Tongue (tissue), 2 donors: ENCODE measurements around the gene SMARCA2. TPM values are rescaled to one million over a fixed set of nuclear protein-coding genes. Genes with fewer than 3 reads are reported as not detected.

Experiments
- DNase-seq: peaks from one replicate; pipeline ENCODE4 v3.0.0-alpha.2; 2015
- total RNA-seq: library from RNA; depleted of rRNA; stranded (reverse); fragments of >200 nt; gene quantifications from one replicate; pipeline ENCODE4 v1.2.3, GENCODE V29; 2014

The SMARCA2 gene
- total RNA-seq, 1 donor from 2014 or later = 176 TPM

DNA sequence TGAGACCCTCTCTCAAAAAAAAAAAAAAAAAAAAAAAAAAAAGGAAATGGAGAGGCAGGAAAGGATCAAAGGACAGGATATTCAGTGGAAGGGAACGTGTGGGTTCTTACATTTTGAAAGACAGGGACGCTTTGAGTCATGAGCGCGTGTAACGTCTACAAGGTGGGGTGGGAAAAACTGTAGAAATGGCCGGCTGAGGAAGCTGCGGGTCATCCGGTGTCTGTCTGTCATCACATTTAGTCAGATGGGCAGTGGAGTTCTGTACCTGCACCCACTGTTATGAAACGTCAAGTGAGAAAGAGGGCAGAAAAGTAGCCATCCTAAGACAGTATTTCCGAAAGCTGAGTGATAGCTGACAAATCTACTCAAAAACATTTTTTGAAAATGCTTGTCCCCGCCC lies 159.8 kb downstream of the SMARCA2 start:
- no peak for DNase-seq

DNA sequence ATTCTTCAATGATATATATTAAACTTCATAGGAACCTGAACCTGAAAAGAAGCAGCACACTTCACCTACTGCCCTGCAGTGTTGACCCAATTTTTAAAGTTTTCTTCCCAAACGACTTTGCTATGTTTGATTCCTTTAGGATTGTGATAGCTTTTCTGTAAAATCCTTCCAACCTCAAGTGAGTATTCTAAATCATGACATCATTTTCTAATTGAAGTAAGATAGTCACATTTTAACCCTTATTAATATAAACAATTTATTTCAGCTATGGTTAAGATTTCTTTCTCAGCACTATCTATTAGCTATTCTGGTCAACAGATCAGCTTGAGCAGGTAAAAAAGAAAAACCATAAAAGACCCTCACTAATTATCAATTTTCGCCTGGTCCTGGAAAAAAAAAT lies 162.0 kb downstream of the SMARCA2 start:
- no peak for DNase-seq

DNA sequence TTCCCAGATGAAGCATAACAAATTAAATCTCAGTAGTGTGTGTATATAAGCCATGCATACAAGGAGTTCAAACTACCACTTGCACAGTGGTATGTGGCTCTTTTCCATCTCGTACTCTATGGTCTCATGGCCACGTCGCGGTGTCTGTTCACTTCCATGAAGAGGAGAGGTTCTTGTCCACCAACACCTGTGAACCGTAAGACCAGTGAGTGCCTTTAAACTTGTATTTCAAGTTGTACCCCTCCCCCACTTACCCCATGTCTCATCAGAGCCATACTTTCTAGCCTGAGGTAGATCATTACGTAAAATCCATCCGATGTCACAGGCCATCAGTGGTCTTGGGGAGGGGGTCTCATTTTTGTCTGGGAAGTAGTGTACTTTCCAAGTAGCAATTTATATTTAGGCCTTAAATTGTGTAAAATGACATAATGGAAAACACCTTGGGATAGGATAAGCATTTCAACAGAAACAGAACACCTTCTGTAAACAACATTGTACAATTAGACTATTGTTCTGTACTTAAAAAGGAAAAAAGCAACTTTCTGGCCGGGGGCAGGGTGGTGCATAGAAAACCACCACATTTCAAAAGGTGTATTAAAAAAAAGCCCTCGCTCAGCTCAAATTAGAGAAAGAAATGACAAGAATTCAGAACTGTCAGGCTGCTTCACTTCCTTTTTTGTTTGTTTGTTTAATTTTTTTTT lies 163.0 kb downstream of the SMARCA2 start:
- peak; percentile 45 for DNase-seq

DNA sequence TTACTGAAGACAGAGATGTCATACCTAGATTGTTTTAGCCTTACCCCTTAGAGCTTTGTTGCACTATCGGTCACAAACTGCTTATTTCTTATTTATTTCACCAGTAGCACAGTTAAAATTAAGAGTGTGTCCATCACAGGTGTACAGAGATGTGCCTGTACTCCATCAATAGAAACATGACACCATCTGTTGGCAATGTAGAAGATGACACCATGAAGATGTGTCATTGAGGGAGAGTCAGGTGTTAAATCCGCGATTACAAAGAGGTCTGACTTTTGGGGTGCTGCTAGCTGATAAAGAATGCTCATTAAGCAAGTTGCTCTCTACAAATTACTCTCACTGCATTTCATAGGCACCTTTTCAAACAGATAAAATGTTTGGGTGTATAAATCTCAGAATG lies 164.4 kb downstream of the SMARCA2 start:
- no peak for DNase-seq

DNA sequence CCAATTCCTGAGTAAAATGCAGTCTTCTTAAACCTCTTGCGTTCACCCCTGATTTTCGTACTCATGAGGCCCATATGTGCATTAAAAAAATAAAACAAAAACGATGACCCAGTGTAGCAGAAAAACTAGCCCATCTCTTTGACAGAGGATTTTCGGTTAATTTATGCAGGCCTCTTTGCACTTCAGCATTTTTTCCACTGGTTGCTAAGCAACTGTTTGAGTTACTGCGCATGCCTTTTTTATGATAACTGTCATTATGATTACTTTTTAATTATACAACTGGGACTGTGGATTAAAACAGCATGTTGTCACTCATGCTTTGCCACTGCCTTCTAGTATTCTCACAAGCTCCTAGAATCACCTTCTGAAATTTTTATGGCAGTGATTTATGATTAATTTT lies 165.0 kb downstream of the SMARCA2 start:
- no peak for DNase-seq

DNA sequence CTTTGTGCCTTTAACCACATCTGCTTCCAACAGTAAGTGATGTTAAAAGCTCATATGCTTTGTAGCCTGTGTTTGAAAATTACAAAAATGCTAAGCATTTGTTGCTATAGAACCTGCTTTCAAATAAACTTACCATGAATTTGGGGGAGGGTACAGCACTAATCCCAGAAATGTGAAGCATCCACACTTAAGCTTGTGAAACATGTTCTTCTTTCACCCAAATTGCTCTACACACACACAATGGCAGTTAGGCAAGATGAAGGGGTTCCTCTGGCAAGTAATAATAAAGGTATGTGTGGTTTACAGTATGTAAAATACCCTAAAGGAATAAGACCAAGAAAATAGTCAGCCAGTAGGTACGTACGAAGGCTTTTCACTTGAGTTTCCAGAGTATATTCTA lies 165.6 kb downstream of the SMARCA2 start:
- no peak for DNase-seq

DNA sequence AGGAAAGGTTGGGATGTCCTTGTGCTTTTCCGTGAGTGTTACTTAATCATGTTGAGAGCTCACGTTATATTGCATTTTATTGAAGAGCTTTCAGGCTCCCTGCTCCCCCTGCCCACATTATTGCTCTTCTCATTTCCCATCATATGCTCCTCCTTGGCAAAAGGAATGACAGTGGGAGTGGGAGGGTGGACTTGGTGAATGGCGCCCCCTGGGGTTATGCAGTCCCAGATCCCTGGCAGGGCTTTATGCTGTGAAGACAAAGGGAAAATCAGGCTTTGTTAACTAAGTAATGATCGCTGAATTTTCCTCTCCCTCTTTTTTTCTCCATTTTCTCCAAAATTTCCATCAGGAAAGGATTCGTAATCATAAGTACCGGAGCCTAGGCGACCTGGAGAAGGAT lies 166.6 kb downstream of the SMARCA2 start:
- DNase-seq = no peak

DNA sequence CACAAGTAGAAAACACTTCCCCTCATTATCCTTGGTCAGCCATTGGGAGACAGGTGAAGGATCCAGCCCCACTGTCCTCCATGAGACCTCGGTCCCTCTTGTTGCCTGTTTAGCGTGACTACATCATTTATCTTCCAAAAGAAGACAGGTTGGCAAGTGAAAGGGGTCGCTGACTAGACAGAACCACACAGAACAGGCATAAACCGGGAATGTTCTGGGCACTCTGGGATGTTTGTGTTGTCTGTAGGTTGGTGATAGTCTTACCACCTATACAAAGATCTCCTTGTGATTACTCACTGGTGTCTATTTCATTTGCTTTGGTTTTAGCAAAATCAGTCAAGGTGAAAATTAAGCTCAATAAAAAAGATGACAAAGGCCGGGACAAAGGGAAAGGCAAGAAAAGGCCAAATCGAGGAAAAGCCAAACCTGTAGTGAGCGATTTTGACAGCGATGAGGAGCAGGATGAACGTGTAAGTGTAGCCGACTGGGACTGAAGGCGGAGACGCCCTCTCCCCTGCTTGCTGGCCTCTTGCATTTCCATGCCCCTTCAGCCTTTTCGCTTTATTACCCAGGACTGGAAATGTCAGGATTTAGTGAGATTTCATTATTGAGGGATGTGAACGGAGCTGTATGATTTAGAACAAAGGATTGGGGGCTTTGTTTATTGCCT lies 175.9 kb downstream of the SMARCA2 start:
- DNase-seq = no peak

DNA sequence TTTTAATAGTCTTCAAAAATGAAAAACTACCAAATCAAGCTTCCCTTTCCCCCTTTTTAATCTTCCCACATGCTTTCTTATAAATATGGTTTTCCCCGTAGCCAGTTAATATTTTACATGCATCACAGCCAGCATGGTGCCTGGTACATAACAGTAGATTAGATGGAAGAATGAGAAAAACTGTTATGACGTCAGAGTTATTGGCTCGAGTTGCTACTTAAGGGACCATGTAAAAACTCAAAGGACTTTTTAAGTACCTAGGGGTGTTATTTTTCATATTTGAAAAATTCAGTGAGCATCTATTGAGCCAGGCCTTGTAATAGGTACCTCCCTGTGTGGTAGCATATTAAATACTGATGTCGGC lies 176.4 kb downstream of the SMARCA2 start:
- no peak for DNase-seq

DNA sequence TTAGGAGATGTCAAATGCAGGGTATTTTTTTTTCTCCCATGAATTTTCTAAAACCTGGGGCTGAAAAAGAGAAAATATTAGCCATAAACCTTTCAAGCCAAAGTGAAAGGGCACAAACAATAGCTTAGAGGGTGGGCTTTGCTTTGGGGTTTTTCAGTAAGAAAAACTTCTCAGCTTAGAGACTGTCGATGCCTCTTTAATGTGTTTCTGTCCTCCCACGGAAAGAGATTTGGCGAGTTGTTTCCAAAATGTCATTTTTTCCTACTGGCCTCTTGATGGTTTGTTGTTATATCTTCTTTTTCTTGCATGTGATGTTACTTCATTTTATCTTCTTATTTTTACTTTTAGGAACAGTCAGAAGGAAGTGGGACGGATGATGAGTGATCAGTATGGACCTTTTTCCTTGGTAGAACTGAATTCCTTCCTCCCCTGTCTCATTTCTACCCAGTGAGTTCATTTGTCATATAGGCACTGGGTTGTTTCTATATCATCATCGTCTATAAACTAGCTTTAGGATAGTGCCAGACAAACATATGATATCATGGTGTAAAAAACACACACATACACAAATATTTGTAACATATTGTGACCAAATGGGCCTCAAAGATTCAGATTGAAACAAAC lies 177.3 kb downstream of the SMARCA2 start:
- no peak for DNase-seq

DNA sequence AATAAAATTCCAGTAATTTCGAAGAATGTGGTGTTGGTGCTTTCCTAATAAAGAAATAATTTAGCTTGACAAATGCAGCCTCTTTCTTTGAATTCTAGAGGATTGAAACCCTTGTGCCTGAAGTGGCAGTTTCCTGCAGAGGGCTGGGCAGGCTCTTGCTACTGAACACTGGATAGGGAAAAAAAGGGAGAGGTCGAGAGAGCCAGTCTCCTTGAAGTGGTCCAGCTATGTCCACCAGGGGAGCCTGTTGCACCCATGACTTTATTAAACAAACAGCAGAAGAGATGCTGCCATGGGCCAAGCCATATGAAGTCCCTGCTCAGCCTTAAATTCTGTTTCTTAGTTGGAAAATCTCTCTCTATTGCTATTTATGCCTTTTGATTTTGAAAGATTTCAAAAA lies 178.4 kb downstream of the SMARCA2 start:
- DNase-seq = no peak

DNA sequence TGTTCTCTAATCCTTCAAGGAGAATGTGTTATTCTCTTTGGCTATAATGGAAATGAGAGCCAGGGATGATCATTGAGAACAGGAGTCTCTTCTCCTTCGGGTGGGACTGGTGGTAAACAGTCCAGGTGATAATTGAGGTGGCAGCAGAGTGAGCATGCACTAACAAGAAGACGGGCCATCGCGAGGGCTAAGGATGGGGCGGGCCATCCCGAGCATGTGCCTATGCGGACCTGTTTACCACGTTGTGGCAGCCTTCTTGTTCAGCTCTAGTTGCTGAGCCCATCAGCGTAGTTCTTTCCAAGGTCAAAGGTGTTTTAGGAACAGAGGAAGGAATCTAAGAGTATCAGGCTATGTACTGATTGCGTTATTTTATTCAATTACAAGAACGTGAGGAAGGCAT lies 180.1 kb downstream of the SMARCA2 start:
- no peak for DNase-seq

DNA sequence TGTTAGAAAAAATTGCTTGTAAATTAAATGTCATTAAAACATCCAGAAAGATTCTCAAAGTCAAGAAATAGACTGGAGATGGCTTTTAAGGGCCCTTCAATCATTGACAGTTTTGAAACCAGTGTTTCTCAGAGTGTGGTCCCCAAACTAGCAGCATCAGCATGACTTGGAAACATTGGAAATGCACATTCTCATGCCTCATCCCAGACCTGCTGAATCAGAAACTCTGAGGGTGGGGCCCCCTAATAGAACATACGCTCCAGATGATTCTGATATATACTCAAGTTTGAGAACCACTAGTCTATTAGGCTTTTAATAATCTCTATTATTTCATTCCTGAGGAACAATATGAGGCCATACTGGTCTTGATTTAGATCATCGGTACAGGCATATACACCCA lies 181.6 kb downstream of the SMARCA2 start:
- no peak for DNase-seq

DNA sequence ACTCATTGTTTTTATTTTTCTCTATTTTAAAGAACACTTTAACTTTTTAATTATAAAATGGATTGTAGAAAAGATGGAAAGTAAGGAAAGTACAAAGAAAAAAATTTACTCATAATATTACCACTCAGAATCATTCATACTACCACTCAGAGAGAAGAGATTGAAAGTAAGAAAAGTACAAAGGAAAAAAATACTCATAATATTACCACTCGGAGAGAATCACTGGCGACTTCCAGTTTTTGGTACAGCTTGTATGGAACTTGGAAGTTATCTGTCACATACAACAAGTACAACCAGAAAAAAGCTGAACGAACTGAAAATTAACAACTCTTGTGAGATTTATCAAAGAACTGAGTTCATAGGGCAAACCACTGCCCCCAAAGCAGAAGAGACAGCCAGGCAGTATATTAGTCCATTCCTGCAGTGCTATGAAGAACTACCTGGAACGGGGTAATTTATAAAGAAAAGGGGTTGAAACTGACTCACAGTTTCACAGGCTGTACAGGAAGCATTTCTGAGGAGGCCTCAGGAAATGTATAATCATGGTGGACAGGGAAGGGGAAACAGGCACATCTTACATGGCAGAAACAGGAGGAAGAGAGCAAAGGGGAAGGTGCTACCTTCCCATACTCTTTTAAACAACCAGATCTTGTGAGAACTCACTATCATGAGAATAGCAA lies 183.9 kb downstream of the SMARCA2 start:
- DNase-seq = no peak

DNA sequence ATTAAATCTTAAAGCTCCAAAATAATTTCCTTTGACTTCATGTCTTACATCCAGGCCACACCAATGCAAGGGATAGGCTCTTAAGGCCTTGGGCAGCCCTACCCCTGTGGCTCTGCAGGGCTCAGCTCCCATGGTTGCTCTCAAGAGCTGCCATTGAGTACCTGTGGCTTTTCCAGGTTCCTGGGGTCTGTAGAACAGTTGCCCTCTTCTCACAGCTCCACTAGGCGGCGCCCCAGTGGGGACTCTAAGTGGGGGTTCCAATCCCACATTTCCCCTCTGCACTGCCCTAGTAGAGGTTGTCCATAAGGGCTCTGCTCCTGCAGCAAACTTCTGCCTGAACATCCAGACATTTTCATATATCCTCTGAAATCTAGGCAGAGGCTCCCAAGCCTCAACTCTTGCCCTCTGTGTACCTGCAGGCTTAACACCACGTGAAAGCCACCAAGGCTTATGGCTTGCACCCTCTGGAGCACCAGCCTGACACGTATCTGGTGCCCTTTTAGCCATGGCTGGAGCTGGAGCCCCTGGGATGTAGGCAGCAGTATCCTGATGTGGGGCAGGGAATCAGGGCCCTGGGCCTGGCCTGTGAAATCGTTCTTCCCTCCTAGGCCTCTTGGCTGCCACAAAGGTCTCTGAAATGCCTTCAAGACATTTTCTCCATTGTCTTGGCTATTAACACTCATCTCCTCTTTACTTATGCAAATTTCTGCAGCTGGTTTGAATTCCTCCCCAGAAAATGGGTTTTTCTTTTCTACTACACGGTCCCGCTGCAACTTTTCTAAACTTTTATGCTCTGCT lies 185.1 kb downstream of the SMARCA2 start:
- DNase-seq = no peak

DNA sequence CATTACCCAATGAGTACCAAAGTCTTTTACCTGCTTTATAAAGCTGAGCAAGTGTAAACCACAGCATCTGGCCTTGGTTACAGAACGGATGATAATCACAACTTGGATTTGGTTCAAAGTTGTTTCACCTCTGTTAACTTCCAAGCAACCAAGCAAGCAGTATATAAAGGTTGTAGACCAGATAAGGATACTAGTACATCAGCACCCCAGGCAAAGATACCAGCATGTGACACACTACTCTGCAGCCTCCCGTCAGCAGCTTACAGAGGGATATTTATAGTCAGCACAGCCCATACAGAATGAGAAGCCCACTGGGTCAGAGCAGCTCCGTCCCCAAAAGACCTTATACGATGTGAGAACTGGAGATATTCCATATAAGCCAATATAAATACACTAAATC lies 193.3 kb downstream of the SMARCA2 start:
- DNase-seq = no peak

DNA sequence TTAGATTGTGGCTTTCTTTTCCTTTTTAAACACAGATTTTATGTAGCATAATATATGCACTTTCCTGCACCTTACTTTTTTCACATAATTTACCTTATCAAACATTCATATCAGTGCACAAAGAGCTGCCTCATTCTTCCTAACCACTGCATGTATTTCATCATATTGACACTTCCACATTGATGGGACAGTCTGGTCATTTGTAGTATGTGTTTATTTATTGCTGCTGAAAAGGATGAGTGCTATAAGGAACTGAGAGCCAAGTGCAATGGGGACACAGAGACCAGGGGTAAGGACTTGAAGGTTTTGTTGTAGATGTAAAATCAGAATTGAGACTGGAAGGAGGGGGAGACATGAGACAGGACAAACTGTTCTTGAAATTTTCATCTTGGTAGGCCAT lies 193.8 kb downstream of the SMARCA2 start:
- DNase-seq = no peak

DNA sequence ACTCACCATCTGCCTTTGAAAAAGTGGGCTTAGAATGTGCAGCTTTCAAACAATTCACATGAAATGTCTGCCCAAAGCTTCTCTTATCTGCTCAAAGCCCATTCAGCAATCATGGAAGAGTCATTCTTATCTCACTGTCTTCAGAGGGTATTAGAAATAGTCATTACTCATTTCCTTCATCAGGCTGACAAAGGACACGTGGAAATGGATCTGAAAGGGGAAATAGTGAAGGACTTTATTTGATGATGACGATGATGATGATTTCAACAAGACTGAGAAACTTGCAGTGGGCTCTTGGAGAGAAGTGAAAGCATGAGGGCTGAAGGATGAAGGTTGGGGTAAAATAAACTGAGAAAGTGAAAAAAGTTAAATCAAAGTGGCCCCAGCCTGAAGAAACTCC lies 194.3 kb downstream of the SMARCA2 start:
- DNase-seq = no peak

DNA sequence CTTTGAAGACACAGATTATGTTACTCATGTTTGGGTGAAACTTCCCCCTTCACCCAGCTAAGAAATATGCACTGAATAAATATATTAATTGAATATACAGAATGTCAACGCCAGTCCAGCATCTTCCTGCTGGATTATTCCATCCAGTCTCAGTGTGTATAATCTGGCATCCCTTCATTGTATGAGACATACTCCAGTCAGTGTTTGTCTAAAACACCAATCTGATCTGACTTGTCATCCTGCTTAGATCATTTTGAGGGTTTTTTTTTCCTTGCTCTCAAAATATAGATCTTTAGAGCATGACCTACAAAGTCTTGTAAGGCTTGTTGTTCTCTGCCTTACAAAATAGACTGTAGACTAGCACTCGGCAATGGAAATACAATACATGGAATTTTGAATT lies 195.1 kb downstream of the SMARCA2 start:
- DNase-seq = no peak

DNA sequence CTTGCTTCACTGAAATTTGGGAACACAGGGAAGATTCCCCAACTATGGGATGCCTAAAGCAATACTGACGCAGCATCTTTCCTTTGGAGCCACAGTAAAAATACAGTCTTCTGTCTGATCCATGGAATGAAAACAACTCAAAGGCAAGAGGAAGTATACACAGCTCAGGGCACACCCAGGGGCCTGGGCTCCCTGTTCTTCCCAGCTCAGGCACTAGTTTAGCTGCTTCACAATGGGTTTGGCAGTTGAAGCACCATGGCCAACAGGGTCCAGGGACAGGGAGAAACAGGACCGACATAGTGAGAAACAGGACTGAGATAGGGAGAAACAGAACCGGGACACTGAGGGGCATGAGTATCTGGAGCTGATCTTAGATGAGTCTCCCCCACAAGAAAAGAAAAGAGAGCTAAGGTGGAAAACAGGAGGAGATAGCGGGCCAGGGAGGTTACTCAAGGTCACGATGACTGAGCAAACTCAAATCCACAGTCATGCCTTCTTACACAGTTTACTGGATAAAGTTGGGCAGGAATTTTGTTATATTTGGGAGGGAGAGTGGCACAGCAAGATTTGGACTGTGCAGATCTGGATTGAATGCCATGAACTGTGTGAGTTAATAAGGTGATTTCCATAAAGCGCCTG lies 198.8 kb downstream of the SMARCA2 start:
- DNase-seq = no peak

DNA sequence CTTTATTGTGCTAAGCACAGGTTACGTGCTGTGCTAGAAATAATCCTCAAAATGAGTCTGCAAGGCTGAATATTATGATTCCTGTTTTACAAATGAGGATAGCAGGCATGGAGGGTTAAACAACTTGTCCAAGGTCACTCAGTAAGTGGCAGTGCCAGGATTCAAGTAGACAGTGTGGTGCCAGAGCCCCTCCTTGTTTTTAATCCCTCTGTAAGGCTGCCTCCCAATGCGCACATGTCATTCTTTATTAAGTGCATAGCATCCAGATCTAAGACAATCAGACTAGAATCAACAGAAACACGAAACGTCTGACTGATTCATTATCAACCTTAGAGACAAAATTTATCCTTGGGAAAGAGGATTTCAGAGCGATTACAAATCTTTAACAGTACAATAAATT lies 199.6 kb downstream of the SMARCA2 start:
- DNase-seq = peak; percentile 34

DNA sequence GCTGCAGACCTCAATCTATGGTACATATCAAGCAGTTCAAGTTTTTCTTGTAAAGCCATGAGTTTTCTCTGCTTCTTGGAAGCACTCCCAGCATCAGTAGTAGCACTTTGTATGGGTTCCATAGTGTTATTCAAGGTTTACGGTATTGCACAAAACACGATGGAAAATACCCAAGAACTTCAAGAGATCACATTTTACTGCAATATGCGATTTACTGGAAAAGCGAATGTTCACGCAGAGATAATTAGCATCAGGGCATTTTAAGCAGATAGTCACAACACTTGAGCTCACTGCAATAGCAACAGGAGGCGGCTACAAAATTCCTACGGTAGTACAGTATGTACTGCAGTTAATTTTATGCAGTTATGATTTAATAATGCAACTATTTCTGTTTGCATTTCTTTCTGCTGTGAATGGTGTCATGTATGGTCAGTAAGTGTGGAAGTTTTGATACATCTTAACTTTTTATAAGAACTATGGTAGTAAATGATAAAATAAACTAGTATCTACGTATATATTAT lies 200.8 kb downstream of the SMARCA2 start:
- DNase-seq = no peak
